ENCODE measurements around the gene LRP6. TPM values are rescaled to one million over a fixed set of nuclear protein-coding genes. Genes with fewer than 3 reads are reported as not detected.

The LRP6 gene
- total RNA-seq, 1 donor from 2014 or later = 1.4 TPM

GRCh38 chr12:12282761-12283425, 16.0 kb upstream of the LRP6 start:
- Mint-ChIP-seq H3K9me3 (peaks cover 1% of the 10 kb centered on the region), H3K27ac (no peak overlapping the region), H3K4me3 (no peak overlapping the region), H3K27me3 (peaks cover 31% of the 10 kb centered on the region), H3K4me1 (no peaks in the 10 kb centered on the region), H3K36me3 (ENCODE audit: low read depth) (no peaks in the 10 kb centered on the region)
- intact Hi-C loops (cut with micrococcal nuclease) = no loop called here
- no peak for DNase-seq
- no peak for TF ChIP-seq CTCF (IDR thresholded peaks at IDR 0.05)
- ChIA-PET POLR2A (no interaction called here), CTCF (no interaction called here)
- no peak for ATAC-seq (ENCODE audit: low read depth)

- peaks cover 25% of the 10 kb centered on the region for H3K27me3 Mint-ChIP-seq
- intact Hi-C loops (cut with micrococcal nuclease) = no loop called here
- TF ChIP-seq CTCF (IDR thresholded peaks at IDR 0.05) = no peak
- POLR2A ChIA-PET = no interaction called here
- H3K4me3 Mint-ChIP-seq = no peak overlapping the region
- DNase-seq (no peak), ATAC-seq (ENCODE audit: low read depth) (no peak)
- no peaks in the 10 kb centered on the region for H3K36me3 Mint-ChIP-seq (ENCODE audit: low read depth)
- no peak overlapping the region for H3K27ac Mint-ChIP-seq
- peaks cover 4% of the 10 kb centered on the region for H3K9me3 Mint-ChIP-seq
- H3K4me1 Mint-ChIP-seq = no peaks in the 10 kb centered on the region
- CTCF ChIA-PET = no interaction called here
These were observed 15.4 kb upstream of the LRP6 start for GRCh38 chr12:12282202-12282601.

GRCh38 chr12:12281134-12281533, 14.3 kb upstream of the LRP6 start:
- no peaks in the 10 kb centered on the region for H3K4me1 Mint-ChIP-seq
- H3K9me3 Mint-ChIP-seq = peaks cover 7% of the 10 kb centered on the region
- no peak for DNase-seq
- no peaks in the 10 kb centered on the region for H3K36me3 Mint-ChIP-seq (ENCODE audit: low read depth)
- TF ChIP-seq CTCF (IDR thresholded peaks at IDR 0.05) = no peak
- no peak for ATAC-seq (ENCODE audit: low read depth)
- ChIA-PET CTCF (no interaction called here), POLR2A (no interaction called here)
- intact Hi-C loops (cut with micrococcal nuclease) = no loop called here
- no peak overlapping the region for H3K27ac Mint-ChIP-seq
- H3K27me3 Mint-ChIP-seq = peaks cover 25% of the 10 kb centered on the region
- no peak overlapping the region for H3K4me3 Mint-ChIP-seq

- ChIA-PET CTCF (no interaction called here), POLR2A (no interaction called here)
- ATAC-seq (ENCODE audit: low read depth) (no peak), DNase-seq (no peak)
- no peak for TF ChIP-seq CTCF (IDR thresholded peaks at IDR 0.05)
- Mint-ChIP-seq H3K27me3 (peaks cover 24% of the 10 kb centered on the region), H3K36me3 (ENCODE audit: low read depth) (no peaks in the 10 kb centered on the region), H3K27ac (no peak overlapping the region), H3K4me1 (no peaks in the 10 kb centered on the region), H3K4me3 (no peak overlapping the region), H3K9me3 (peaks cover 7% of the 10 kb centered on the region)
- intact Hi-C loops (cut with micrococcal nuclease) = no loop called here
These were observed 12.1 kb upstream of the LRP6 start for GRCh38 chr12:12278899-12279298.

- intact Hi-C loops (cut with micrococcal nuclease) = no loop called here
- Mint-ChIP-seq H3K27me3 (peaks cover 7% of the 10 kb centered on the region), H3K27ac (no peak overlapping the region), H3K36me3 (ENCODE audit: low read depth) (no peaks in the 10 kb centered on the region), H3K4me1 (no peaks in the 10 kb centered on the region), H3K4me3 (no peak overlapping the region), H3K9me3 (peaks cover 7% of the 10 kb centered on the region)
- ChIA-PET CTCF (no interaction called here), POLR2A (no interaction called here)
- TF ChIP-seq CTCF (IDR thresholded peaks at IDR 0.05) = no peak
- ATAC-seq (ENCODE audit: low read depth) = no peak
- DNase-seq = no peak
These were observed 9.0 kb upstream of the LRP6 start for GRCh38 chr12:12275874-12276273.

All from activated B cell treated with CpG ODN at 0.5 μM for 24 hours (primary cell).